NCI-H2227 treated with DMSO at 0.1 percent for 48 hours (cell line): ENCODE data around the gene COPZ2.
A peak's percentile ranks its signal among the peaks of the same experiment; 100 is the strongest.
"Not testable (repeated sequence)": the region's sequence is repeated elsewhere in the genome, so short reads cannot be mapped to it uniquely, and the experiment has no call there.

Source experiments
- DNase-seq: peaks from one replicate; lab custom pipeline; 2025; lab: John Stamatoyannopoulos, UW

COPZ2 gene, protein sequence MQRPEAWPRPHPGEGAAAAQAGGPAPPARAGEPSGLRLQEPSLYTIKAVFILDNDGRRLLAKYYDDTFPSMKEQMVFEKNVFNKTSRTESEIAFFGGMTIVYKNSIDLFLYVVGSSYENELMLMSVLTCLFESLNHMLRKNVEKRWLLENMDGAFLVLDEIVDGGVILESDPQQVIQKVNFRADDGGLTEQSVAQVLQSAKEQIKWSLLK

DNA sequence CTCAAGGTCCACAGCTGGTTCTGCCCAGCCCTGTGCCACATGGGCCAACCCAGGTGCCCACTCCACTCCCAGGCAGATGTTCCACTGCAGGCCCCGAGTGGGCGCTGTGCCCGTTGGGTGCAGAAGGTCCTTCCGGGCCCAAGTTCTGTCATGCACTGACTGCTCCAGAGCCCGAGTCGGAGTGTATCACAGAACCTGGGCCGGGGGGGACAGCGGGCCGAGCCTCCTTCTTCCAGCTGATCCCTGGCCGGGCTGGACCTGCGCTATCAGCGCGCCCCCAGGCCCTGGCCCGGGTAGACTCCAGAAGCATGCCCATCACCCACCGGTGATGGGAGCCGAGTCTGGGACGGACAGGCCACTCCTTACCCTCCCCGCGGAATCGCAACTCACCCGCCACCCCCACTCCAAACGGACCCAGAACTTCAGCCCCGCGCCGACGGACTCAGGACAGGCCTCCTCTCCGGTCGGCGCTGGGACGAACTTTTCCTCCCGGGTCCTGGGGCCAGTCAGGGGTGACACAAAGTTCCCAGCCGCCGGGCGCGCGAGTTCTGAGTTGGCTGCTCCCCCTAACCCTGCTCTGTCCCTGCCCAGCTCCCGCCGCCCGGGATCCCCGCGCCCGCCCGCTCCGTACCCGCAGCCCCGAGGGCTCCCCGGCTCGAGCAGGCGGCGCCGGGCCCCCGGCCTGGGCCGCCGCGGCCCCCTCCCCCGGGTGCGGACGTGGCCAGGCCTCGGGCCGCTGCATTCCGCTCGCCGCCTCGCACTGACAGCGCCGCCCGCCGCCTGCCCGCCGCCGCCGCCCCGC lies at the start of gene COPZ2:
Gene COPZ2 (minus strand): TSS at position 762 of the 802 bp plus-strand sequence. CDS start 20 bp downstream, at position 742.
- no peak for DNase-seq

DNA sequence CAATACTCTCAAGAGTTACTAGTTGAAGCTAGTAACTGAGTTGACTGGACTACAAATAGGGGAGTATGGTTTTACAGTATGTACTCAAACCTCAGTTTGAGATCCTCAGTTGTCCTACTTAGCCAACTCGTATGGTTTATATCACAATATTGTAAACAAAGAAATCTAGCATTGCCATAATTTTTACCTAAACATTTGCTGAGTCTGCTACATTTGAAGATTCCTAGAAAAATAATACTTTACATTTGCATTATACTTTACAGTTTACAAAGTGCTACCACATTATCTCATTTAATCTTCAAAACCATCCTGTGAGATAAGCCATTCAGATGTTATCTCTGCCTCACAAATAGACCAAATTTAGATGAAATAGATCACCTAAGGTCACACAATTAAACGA lies 47.3 kb upstream of the COPZ2 start:
- DNase-seq, result no peak

DNA sequence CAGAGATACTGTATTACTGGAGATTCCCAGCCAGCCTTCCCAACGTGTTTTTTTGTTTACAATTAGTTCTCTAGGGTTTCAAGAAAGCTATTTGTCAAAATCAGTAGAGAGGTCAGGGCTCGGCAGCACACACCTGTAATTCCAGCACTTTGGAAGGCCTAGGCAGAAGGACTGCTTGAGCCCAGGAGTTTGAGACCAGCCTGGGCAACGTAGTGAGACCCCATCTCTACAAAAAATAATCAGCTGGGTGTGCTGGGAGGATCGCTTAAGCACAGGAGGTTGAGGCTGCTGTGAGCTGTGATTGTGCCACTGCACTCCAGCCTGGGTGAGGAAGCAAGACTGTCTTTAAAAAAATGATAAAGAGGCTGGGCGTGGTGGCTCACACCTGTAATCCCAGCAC lies 44.3 kb upstream of the COPZ2 start:
- no peak for DNase-seq

DNA sequence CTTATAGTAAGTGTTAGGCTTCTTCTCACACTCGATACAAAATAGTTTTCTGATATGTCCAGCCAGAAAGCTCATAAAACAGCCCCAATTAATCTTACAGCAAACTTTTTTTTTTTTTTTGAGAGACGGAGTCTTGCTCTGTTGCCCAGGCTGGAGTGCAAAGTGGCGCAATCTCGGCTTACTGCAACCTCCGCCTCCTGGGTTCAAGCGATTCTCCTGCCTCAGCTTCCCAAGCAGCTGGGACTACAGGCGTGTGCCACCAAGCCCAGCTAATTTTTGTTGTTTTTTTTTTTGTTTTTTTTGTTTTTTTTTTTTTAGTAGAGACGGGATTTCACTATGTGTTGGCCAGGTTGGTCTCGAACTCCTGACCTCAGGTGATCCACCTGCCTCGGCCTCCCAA lies 39.6 kb upstream of the COPZ2 start:
- DNase-seq, result not testable (repeated sequence)

DNA sequence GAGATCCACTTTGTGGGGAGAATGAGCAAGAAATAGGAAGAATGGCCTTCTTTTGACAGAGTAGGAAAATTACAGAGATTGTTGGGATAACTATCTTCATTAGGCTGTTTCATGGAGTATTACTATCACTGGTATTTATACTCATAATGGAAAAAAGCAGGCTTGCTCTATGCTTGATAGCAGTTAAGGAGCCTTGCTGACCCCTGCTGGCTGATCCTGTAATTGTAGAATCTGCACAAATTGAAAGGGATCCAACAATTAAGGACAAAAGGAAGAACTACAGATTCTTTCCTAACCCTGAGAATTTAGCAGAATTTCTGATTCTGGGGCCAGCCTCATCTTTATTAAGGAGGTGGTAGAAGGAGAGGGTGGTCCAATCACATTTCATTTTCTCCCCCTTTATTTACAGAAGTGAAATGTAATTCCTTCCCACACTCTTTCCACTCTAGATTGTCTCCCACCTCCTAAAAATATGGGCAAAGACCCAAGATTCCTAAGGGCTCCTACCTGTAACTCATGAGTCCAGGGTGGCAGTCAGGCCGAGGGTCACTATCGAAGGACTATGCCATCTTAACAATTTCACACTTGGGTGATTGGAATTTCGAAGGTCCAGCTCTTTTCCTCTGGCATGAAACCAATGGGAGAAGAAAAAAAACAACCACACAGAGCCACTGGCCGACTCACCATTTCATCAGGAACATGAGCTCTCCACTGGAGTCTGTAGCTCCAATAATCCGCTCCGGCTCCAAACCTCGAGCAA lies 36.9 kb upstream of the COPZ2 start:
- DNase-seq, result peak; percentile 40

DNA sequence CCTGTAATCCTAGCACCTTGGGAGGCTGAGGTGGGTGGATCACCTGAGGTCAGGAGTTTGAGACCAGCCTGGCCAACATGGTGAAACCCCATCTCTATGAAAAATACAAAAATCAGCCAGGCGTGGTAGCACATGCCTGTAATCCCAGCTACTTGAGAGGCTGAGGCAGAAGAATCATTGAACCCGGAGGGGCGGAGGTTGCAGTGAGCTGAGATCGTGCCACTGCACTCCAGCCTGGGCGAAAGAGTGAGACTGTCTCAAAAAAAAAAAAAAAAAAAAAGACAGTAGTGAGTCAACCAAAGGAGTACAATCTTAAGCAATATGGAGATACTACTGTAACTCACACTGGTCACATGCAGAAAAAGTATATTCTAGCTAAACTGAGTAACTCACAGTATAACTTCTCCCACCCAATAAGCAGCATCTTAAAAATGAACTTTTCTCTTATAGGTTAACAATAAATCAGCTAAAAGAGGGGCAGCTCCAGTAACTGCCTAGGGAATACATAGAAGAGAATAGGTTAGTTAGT lies 36.0 kb upstream of the COPZ2 start:
- DNase-seq, result not testable (repeated sequence)

DNA sequence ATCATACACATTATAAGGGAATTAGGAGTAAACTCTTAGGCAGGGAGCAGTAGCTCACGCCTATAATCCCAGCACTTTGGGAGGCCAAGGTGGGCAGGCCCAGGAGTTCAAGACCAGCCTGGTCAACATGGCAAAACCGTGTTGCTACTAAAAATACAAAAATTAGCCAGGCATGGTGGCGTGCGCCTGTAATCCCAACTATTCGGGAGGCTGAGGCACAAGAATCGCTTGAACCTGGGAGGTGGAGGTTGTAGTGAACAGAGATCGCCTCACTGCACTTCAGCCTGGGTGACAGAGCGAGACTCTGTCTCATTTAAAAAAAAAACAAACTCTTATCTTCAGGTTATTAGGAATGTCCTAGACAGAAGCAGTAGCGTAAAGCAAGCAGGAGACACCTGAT lies 35.2 kb upstream of the COPZ2 start:
- DNase-seq, result not testable (repeated sequence)

DNA sequence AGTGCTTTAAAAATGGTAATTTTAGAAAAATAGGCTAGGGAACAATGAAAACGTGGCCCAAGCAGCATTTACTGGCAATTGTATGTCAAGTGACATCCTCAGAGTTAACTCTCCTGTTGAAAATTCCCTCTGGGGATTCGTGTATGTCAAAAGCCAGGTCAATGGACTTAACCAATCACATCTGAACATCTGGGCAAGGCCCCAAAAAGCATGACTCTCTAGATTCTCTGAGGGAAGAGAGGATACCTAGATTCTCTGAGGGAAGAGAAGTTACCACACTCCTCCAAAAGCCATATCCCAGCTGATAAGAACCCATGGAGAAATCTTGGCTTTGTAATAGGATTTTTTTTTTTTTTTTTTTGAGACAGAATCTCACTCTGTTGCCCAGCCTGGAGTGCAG lies 34.1 kb upstream of the COPZ2 start:
- DNase-seq, result no peak

DNA sequence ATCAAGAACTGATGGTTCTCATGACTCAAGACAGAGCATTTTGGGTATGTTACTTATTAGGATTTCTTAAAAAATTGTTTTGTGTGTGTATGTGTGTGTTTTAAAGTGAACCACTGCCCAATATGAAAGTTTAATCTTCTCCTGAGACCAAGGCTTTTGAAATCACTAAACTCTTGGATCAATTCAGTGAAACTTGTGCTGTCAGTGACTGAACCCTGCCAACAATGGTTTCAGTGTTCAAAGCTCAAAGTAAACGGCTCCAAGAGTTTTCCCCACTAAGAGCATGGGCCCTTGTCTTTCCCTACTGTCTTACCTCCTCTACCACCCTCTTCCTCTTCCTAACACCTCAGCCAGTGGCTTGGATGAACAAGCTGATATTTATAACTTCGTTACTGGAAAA lies 32.6 kb upstream of the COPZ2 start:
- no peak for DNase-seq

DNA sequence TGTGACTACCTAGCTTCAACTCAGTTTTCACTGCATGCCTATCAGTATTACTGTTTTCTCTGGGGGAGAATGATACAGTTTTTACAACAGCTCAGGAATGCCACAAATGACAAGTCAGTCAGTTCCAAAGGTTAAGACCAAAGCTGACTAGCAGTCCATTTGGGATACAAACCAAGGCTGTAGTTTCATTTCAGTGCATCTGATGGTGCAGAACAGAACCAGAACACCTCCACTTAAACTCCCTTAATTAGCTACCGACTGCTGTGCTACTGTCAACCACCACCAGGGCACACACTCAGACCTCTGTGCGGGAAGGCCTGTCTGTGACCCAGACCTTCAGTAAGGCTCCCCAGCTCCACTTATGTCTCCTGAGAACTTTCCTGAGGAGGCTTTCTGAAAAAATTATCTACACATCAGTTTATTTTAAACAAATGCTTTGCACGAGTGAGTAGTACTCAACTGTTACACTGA lies 30.9 kb upstream of the COPZ2 start:
- no peak for DNase-seq

DNA sequence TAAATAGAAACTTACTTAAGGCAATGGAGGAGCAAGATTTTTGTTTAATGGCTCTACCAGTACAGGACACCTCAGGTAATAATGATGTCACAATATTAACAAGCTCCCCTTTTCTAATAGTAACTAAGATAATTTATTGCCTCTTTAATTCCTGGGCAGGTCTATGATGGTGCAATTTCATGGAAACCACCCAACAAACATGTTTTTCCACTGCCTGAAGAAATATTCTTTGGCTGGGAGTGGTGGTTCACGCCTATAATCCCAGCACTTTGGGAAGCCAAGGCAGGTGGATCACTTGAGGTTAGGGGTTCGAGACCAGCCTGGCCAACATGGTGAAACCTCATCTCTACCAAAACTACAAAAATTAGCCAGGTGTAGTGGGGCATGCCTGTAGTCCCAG lies 30.2 kb upstream of the COPZ2 start:
- DNase-seq, result not testable (repeated sequence)

DNA sequence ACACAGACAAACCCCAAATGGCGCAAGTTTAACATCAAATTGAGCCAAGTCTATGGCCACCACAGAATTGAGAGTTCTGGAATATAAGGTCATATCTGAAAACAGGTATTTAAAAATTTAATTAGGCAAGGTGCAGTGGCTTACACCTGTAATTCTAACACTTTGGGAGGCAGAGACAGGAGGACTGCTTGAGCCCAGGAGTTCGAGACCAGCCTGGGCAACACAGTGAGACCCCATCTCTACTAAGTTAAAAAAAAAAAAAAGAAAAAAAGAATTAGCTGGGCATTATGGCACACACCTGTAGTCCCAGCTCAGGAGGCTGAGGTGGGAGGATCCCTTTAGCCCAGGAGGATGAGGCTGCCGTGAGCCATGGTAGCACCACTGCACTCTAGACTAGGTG lies 29.6 kb upstream of the COPZ2 start:
- DNase-seq, result no peak

DNA sequence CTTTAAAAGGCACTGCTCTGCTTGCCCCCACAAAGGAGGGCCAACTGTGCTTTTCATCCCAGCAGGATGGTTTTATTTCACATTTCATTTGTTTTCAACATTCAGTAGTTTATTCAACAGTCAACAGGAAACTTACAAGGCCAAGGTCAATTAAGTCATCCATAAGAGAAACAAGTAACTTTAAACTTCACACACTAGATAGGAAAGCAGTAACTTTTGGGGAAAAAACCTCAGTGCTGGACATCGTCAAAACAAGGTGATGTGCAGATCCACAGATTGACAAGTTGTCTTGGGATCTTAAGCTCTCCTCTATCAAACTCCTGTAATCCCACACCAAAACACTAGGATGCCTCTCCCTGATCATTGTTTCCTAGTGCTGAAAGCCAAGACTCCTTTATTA lies 29.1 kb upstream of the COPZ2 start:
- DNase-seq, result no peak

DNA sequence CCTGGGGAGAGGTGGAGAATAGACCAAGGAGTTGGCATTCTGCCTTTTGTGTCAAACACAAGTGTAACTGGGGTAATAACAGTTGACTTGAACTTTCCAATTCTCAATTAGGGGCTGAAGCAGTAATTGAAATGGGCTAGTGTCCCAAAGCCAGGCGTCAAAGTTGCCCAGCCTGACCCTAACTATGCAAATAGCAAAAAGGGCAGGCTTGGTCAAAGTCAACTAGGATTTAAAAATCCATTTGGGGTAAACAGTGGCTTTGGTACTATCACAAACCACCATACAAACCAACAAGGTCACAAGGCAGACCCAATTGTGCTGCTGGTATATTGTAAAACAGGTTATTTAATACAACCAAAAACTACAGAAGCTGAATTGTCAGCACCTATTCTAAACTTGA lies 28.6 kb upstream of the COPZ2 start:
- no peak for DNase-seq

DNA sequence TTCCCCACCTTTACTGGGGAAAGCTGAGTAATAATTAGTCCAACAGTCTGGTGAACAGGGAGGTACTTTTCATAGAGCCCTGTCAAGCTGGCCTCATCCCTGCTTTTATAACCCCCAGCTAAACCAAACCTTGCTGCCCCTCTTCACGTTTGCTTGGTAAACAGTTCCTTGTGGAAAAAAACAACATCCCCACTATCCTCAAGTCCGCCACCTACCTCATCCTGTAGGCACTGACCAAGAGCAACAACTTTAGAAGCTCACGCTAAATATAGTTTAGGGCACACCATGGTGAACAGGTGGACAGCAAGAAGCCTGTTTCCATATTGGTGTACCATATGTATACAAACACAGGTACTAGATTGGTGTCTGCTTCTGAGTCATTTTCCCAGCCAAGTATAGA lies 27.0 kb upstream of the COPZ2 start:
- no peak for DNase-seq

DNA sequence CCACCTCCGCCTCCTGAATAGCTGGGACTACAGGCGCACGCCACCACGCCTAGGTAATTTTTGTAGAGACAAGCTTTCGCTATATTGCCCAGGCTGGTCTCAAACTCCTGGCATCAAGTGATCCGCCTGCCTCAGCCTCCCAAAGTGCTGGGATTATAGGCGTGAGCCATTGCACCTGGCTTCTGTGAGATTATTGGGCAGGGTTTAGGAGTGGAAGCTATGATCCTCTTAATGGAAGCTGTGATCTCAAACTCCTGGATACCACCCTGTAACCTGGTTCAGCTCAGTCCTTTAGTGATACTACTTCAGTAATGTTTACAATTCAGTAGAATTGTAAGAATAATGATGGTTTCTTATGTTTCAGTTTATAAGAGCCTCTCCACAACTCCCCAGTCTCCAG lies 24.7 kb upstream of the COPZ2 start:
- DNase-seq, result no peak

DNA sequence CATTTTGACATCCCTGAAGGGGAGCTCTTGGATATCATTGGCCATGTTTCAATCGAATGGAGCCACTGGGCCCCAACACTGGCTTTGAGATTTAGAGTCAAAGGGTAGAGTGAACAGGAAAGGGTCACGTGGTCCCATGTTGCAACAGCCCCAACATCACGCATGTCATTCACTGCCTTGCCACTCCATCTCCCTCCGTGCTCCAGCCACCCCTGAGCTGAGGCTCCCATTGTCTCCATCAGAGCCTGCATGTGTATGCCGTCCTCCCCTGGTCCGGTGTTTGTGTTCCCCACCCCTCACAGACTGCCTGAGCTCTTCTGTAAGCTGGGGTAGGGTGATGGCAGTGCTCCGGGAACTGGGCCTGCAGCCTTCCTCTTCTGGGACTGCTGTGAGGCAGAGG lies 22.7 kb upstream of the COPZ2 start:
- DNase-seq, result no peak

DNA sequence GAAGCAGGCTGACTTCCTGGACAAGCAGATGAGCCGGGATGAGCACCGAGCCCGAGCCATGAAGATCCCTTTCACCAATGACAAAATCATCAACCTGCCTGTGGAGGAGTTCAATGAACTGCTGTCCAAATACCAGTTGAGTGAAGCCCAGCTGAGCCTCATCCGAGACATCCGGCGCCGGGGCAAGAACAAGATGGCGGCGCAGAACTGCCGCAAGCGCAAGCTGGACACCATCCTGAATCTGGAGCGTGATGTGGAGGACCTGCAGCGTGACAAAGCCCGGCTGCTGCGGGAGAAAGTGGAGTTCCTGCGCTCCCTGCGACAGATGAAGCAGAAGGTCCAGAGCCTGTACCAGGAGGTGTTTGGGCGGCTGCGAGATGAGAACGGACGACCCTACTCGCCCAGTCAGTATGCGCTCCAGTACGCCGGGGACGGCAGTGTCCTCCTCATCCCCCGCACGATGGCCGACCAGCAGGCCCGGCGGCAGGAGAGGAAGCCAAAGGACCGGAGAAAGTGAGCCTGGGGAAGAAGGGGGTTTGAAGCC lies 21.6 kb upstream of the COPZ2 start:
- DNase-seq, result no peak

DNA sequence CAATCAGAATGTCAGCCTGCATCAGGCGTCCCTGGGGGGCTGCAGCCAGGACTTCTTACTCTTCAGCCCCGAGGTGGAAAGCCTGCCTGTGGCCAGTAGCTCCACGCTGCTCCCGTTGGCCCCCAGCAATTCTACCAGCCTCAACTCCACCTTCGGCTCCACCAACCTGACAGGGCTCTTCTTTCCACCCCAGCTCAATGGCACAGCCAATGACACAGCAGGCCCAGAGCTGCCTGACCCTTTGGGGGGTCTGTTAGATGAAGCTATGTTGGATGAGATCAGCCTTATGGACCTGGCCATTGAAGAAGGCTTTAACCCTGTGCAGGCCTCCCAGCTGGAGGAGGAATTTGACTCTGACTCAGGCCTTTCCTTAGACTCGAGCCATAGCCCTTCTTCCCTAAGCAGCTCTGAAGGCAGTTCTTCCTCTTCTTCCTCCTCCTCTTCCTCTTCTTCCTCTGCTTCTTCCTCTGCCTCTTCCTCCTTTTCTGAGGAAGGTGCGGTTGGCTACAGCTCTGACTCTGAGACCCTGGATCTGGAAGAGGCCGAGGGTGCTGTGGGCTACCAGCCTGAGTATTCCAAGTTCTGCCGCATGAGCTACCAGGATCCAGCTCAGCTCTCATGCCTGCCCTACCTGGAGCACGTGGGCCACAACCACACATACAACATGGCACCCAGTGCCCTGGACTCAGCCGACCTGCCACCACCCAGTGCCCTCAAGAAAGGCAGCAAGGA lies 21.0 kb upstream of the COPZ2 start:
- no peak for DNase-seq

DNA sequence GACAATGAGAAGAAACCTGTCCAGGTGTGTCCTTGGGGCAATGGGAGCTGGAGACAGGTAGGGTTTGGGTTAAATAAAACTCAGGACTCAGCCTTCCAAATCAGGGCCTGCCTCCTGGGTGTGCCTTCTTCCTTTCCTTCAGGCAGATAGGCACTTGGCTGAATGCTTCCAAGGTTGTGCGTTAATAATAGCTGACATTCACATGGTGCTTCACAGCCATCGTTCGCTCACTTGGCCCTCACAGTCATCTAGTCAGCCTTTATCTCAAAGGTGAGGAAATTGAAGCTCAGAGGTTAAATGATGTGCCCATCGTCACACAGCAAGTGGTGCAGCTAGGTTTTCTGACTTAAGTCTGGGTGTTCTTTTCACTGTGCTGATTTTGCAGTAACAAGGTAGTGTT lies 20.0 kb upstream of the COPZ2 start:
- no peak for DNase-seq

DNA sequence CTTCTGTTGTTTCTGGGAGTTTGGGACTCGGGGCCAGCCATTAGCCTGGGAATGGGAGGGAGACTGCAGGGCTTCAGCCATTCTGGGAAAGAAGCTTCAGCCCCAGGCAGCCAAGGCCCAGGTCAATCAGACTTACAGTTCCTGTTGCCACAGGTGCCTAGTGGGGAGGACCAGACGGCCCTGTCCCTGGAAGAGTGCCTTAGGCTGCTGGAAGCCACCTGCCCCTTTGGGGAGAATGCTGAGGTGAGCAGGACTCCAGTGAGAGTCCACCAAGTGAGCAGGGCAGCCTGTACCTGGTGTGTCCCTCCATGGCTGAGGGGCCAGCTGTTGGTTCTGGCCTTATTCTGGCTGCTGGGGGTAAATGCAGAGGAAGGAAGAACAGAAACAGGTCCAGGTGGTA lies 19.3 kb upstream of the COPZ2 start:
- DNase-seq, result no peak
